DND-41 (cell line): Measurements from ENCODE around the gene ENPEP.
A peak's percentile ranks its signal among the peaks of the same experiment; 100 is the strongest.

ENCODE experiments used
- ATAC-seq: fragments of 200-7000 bp; cut with Tn5 transposase; 3 replicates; pipeline ENCODE4 v1.9.1; 2021; ENCODE audit warnings: low read depth; ENCODE audit not compliant: insufficient read depth
- DNase-seq: peaks from one replicate; pipeline ENCODE4 v3.0.0-alpha.2; 2020
- H2AFZ ChIP-seq: 2 replicates; pipeline ENCODE4 v1.6.0; 2012; ENCODE audit warnings: low read depth, low read length
- H3K27ac ChIP-seq: 2 replicates; pipeline ENCODE4 v1.5.1; 2012; ENCODE audit warnings: low read length, inconsistent platforms
- H3K27me3 ChIP-seq: fragments of 200-600 bp; sonication (generic); 2 replicates; pipeline ENCODE4 v1.6.0; 2012; ENCODE audit warnings: low read length, mild to moderate bottlenecking, inconsistent platforms; ENCODE audit not compliant: insufficient read depth, poor library complexity
- H3K36me3 ChIP-seq: 2 replicates; pipeline ENCODE4 v1.5.1; 2012; ENCODE audit warnings: low read length, inconsistent platforms; ENCODE audit not compliant: insufficient read depth
- H3K4me1 ChIP-seq: 2 replicates; pipeline ENCODE4 v1.5.1; 2012; ENCODE audit warnings: mild to moderate bottlenecking, low read length; ENCODE audit not compliant: insufficient read depth
- H3K4me2 ChIP-seq: 2 replicates; pipeline ENCODE4 v1.6.0; 2012; ENCODE audit warnings: mild to moderate bottlenecking, moderate library complexity, low read length, inconsistent platforms; ENCODE audit not compliant: insufficient read depth
- H3K4me3 ChIP-seq, 2 experiments: fragments of 200-600 bp in 1 of 2; shearing (Covaris generic) in 1 of 2; 2 replicates each; pipeline ENCODE4 v1.5.1; 2012 to 2016; ENCODE audit warnings: inconsistent platforms in 2 of 2, low read length in 2 of 2, mild to moderate bottlenecking in 2 of 2, low read depth in 1 of 2, moderate library complexity in 1 of 2
- H3K79me2 ChIP-seq: 2 replicates; pipeline ENCODE4 v1.6.0; 2012; ENCODE audit warnings: low read length, inconsistent platforms; ENCODE audit not compliant: insufficient read depth
- H3K9ac ChIP-seq: 2 replicates; pipeline ENCODE4 v1.6.0; 2012; ENCODE audit warnings: low read depth, mild to moderate bottlenecking, inconsistent platforms, low read length, moderate library complexity
- H3K9me3 ChIP-seq: 2 replicates; pipeline ENCODE4 v1.5.1; 2012; ENCODE audit warnings: low read length, moderate library complexity, mild to moderate bottlenecking, inconsistent platforms; ENCODE audit not compliant: insufficient read depth, severe bottlenecking
- H4K20me1 ChIP-seq: 2 replicates; pipeline ENCODE4 v1.6.0; 2012; ENCODE audit warnings: low read length; ENCODE audit not compliant: insufficient read depth
- EZH2 ChIP-seq: IDR thresholded peaks from 3 replicates; pipeline ENCODE4 v1.6.1; 2012; ENCODE audit warnings: borderline replicate concordance, low read depth, mild to moderate bottlenecking, moderate library complexity, low read length, inconsistent platforms; ENCODE audit not compliant: severe bottlenecking
- TF ChIP-seq, protein P1 (sequence below): IDR thresholded peaks from 2 replicates; pipeline ENCODE4 v1.5.1; 2012; ENCODE audit warnings: borderline replicate concordance, low read length, moderate library complexity, mild to moderate bottlenecking; ENCODE audit not compliant: poor library complexity, severe bottlenecking; ENCODE audit errors: extremely low read depth

Gene ENPEP

DNA sequence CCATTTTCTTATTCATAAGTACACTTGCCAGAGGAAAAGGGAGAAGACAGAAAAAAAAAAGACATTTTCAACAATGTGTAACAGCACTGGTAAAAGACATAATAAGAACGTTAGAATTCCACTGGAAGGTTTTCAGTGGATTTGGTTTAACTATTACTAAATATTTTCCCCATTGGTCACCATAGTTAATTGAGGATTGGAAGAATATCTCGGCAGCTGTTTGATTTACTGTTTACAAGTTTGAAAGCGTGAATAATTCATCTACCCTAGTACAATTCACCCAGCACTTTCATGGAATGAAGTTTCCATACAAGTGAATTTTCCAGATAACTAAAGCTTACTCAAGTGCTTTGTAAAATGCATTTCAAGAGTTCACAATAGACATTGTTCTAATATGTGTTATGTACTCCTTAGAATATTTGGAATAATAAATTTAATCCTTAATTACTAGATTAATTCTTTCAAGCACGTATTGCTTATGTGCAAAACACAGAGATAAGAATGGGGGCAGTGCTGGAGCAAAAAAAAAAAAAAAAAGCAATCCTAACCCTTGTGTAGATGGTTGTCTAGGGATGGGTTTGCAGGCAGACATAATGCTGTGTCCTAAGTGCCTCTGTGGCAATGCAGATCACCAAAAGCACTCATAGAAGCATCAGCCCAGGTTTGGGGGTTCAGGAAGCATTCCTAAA is 57.1 kb downstream of the ENPEP start:
- Histone ChIP-seq H3K79me2 (peaks cover 98% of the 10 kb centered on the region), H3K27ac (no peak overlapping the region; the same call in 1 of the 2 replicates), H3K9me3 (peaks cover 15% of the 10 kb centered on the region), H4K20me1 (no peaks in the 10 kb centered on the region), H3K27me3 (no peaks in the 10 kb centered on the region), H3K9ac (no peak overlapping the region), H2AFZ (no peak overlapping the region), H3K4me3 (no peak overlapping the region), H3K4me2 (peak overlapping the region; percentile 19; the same call in 1 of the 2 replicates), H3K36me3 (peaks cover 31% of the 10 kb centered on the region), H3K4me1 (peaks cover 53% of the 10 kb centered on the region; the same call in 1 of the 2 replicates)
- DNase-seq (no peak), ATAC-seq (peak; percentile 16; the same call in 2 of the 3 replicates)
- TF ChIP-seq, protein P1, sequence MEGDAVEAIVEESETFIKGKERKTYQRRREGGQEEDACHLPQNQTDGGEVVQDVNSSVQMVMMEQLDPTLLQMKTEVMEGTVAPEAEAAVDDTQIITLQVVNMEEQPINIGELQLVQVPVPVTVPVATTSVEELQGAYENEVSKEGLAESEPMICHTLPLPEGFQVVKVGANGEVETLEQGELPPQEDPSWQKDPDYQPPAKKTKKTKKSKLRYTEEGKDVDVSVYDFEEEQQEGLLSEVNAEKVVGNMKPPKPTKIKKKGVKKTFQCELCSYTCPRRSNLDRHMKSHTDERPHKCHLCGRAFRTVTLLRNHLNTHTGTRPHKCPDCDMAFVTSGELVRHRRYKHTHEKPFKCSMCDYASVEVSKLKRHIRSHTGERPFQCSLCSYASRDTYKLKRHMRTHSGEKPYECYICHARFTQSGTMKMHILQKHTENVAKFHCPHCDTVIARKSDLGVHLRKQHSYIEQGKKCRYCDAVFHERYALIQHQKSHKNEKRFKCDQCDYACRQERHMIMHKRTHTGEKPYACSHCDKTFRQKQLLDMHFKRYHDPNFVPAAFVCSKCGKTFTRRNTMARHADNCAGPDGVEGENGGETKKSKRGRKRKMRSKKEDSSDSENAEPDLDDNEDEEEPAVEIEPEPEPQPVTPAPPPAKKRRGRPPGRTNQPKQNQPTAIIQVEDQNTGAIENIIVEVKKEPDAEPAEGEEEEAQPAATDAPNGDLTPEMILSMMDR = no peak
- TF ChIP-seq EZH2 = no peak

DNA sequence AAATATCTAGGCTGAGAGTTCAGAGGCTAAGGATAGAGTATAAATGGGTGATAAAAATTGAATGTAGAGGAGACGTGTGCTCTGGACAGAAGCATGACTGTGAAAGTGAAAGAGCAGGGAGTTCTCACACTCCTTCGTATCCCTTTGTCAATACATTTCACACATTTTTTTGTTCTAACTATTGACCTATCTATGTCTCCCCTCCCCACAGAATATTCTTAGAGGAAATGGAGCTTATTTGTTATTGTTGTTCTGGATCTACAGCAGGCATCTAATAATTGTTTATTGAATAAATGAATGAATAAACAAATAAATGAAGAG is 57.6 kb downstream of the ENPEP start:
- H3K9ac ChIP-seq = no peak overlapping the region
- no peak for DNase-seq
- no peak overlapping the region for H2AFZ ChIP-seq
- TF ChIP-seq, protein P1 = no peak
- TF ChIP-seq EZH2 = no peak
- H3K4me2 ChIP-seq = peak overlapping the region; percentile 6; the same call in 1 of the 2 replicates
- H3K9me3 ChIP-seq = peaks cover 15% of the 10 kb centered on the region
- peaks cover 31% of the 10 kb centered on the region for H3K36me3 ChIP-seq
- H4K20me1 ChIP-seq = no peaks in the 10 kb centered on the region
- peaks cover 98% of the 10 kb centered on the region for H3K79me2 ChIP-seq
- peak; percentile 36; the same call in 2 of the 3 replicates for ATAC-seq
- H3K27ac ChIP-seq = no peak overlapping the region; the same call in 1 of the 2 replicates
- H3K4me1 ChIP-seq = peaks cover 51% of the 10 kb centered on the region; the same call in 1 of the 2 replicates
- no peaks in the 10 kb centered on the region for H3K27me3 ChIP-seq
- H3K4me3 ChIP-seq = no peak overlapping the region

DNA sequence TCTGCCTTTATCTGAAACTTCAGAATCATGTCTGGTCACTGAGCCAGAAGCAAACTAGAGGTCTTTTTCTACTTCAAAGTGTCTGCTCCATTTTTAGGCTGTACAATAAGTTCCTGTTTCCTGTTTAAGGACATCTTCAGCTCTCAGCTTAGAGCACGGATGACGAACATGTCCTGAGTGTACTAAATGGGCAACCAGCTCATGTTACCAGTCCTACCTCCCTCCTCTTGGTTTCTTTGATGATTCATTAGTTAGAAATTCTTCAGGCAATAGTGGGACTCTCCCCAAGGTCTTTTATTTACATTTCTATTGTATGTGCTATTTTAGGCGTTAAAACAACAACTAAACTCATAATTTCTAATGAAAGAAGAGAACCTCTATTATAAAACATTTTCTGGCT is 58.0 kb downstream of the ENPEP start:
- Histone ChIP-seq H3K27me3 (no peaks in the 10 kb centered on the region), H3K9ac (no peak overlapping the region), H3K4me3 (no peak overlapping the region), H4K20me1 (no peaks in the 10 kb centered on the region), H3K4me2 (peak overlapping the region; percentile 6; the same call in 1 of the 2 replicates), H2AFZ (no peak overlapping the region), H3K9me3 (peaks cover 15% of the 10 kb centered on the region), H3K36me3 (peaks cover 31% of the 10 kb centered on the region), H3K27ac (peak overlapping the region; percentile 43; the same call in 1 of the 2 replicates), H3K79me2 (peaks cover 98% of the 10 kb centered on the region), H3K4me1 (peaks cover 47% of the 10 kb centered on the region; the same call in 1 of the 2 replicates)
- no peak for TF ChIP-seq EZH2
- DNase-seq (no peak), ATAC-seq (peak; percentile 33; the same call in 2 of the 3 replicates)

DNA sequence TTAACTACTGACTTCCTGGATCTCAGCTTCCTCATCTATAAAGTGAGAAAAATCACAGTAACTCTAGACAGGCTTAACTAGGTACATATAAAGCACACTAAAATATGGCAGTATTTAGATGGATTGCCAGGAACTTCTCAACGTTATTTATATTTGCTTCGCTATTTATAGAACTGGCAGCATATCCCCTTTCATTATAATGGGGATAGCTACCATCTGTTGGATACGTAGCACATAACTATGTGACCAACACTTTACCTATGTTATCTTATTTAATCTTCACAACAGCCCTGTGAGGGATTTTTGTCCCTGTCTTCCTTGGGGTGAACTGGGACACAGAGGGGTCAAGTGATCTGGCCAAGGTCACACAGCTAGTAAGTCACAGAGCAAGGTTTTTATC is 64.6 kb downstream of the ENPEP start:
- H3K27me3 ChIP-seq = no peaks in the 10 kb centered on the region
- no peak overlapping the region for H3K4me2 ChIP-seq
- DNase-seq = no peak
- no peaks in the 10 kb centered on the region for H4K20me1 ChIP-seq
- no peak overlapping the region for H3K9ac ChIP-seq
- TF ChIP-seq, protein P1 = no peak
- TF ChIP-seq EZH2 = no peak
- no peak overlapping the region for H2AFZ ChIP-seq
- H3K79me2 ChIP-seq = peaks cover 43% of the 10 kb centered on the region
- H3K9me3 ChIP-seq = peaks cover 15% of the 10 kb centered on the region
- H3K4me1 ChIP-seq = no peaks in the 10 kb centered on the region
- peaks cover 44% of the 10 kb centered on the region; the same call in 1 of the 2 replicates for H3K36me3 ChIP-seq
- no peak overlapping the region for H3K27ac ChIP-seq
- no peak overlapping the region for H3K4me3 ChIP-seq
- ATAC-seq = no peak
